SK-N-SH (cell line): Measurements from ENCODE around the gene STK32C.
"Not testable (repeated sequence)": the region's sequence is repeated elsewhere in the genome, so short reads cannot be mapped to it uniquely, and the experiment has no call there.

ENCODE experiments used
- ELF1 ChIP-seq: IDR thresholded peaks from 2 replicates; pipeline ENCODE4 v1.4.0; 2012
- EP300 ChIP-seq, 2 experiments: IDR thresholded peaks; 2 replicates each; pipeline versions ENCODE4 v1.4.0 to v1.6.1; 2012; ENCODE audit warnings: borderline replicate concordance in 1 of 2, low read depth in 1 of 2, low read length in 1 of 2
- FOSL2 ChIP-seq: IDR thresholded peaks from 2 replicates; pipeline ENCODE4 v1.4.0; 2012; ENCODE audit warnings: low read depth, mild to moderate bottlenecking, moderate library complexity, borderline replicate concordance
- GABPA ChIP-seq: IDR thresholded peaks from 2 replicates; pipeline ENCODE4 v1.4.0; 2012; ENCODE audit warnings: low read depth, mild to moderate bottlenecking
- GATA2 ChIP-seq: sonication (generic); formaldehyde crosslinking; IDR thresholded peaks from 2 replicates; pipeline ENCODE4 v1.5.0; 2020; ENCODE audit warnings: mild to moderate bottlenecking, missing genetic modification reagents
- JUND ChIP-seq: IDR thresholded peaks from 2 replicates; pipeline ENCODE4 v1.4.0; 2012
- MEF2A ChIP-seq: IDR thresholded peaks from 2 replicates; pipeline ENCODE4 v1.4.0; 2012; ENCODE audit warnings: low read depth, borderline replicate concordance
- MXI1 ChIP-seq: IDR thresholded peaks from 2 replicates; pipeline ENCODE4 v1.6.1; 2012; ENCODE audit warnings: mild to moderate bottlenecking, low read depth, low read length, improper control_type of control experiment
- RAD21 ChIP-seq: IDR thresholded peaks from 2 replicates; pipeline ENCODE4 v1.6.1; 2012; ENCODE audit warnings: mild to moderate bottlenecking, low read length
- RCOR1 ChIP-seq: fragments of 150-350 bp; IDR thresholded peaks from 2 replicates; pipeline ENCODE4 v1.6.1; 2017; ENCODE audit warnings: antibody characterized with exemption, low read length
- TAF1 ChIP-seq: IDR thresholded peaks from 2 replicates; pipeline ENCODE4 v1.6.1; 2012; ENCODE audit warnings: low read depth, mild to moderate bottlenecking, low read length, moderate library complexity, borderline replicate concordance
- YY1 ChIP-seq: IDR thresholded peaks from 2 replicates; pipeline ENCODE4 v1.4.0; 2012; ENCODE audit warnings: low read depth, mild to moderate bottlenecking
- TF ChIP-seq, protein P1 (sequence below): fragments of 200-600 bp; sonication (generic); IDR thresholded peaks from 2 replicates; pipeline ENCODE4 v1.6.1; 2017; ENCODE audit warnings: antibody characterized with exemption, mild to moderate bottlenecking, moderate library complexity

DNA sequence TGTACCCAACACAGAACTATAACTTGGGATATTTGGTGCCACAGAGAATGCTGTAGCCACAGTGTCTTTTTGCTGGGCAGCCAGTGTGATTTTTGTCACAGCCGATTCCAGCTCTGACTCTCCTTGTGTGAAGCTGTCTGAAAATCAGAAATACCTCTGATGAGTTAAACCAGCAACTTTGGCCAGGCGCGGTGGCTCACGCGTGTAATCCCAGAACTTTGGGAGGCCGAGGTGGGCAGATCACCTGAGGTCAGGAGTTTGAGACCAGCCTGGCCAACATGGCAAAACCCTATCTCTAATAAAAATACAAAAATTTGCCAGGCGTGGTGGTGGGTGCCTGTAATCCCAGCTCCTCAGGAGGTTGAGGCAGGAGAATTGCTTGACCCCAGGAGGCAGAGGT, 30.1 kb upstream of the STK32C start:
- TF ChIP-seq, protein P1, sequence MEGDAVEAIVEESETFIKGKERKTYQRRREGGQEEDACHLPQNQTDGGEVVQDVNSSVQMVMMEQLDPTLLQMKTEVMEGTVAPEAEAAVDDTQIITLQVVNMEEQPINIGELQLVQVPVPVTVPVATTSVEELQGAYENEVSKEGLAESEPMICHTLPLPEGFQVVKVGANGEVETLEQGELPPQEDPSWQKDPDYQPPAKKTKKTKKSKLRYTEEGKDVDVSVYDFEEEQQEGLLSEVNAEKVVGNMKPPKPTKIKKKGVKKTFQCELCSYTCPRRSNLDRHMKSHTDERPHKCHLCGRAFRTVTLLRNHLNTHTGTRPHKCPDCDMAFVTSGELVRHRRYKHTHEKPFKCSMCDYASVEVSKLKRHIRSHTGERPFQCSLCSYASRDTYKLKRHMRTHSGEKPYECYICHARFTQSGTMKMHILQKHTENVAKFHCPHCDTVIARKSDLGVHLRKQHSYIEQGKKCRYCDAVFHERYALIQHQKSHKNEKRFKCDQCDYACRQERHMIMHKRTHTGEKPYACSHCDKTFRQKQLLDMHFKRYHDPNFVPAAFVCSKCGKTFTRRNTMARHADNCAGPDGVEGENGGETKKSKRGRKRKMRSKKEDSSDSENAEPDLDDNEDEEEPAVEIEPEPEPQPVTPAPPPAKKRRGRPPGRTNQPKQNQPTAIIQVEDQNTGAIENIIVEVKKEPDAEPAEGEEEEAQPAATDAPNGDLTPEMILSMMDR: not testable (repeated sequence)
- not testable (repeated sequence) for TF ChIP-seq EP300 (IDR thresholded peaks at IDR 0.05; ENCODE audit: borderline replicate concordance in 1 of 2, low read depth in 1 of 2, low read length in 1 of 2); GABPA; JUND; TAF1; MXI1; RAD21; RCOR1; YY1; FOSL2; GATA2 (CRISPR knock-in tag); MEF2A; ELF1
